HG03575 (cell line): ENCODE measurements around the gene MAP3K4.

Experiments used
- ATAC-seq: cut with Tn5 transposase; IDR thresholded peaks from one replicate; pipeline ENCODE4 v1.9.1; 2021; ENCODE audit not compliant: unreplicated experiment, insufficient number of reproducible peaks, low FRiP score; ENCODE audit errors: extremely low read depth

The MAP3K4 gene

DNA sequence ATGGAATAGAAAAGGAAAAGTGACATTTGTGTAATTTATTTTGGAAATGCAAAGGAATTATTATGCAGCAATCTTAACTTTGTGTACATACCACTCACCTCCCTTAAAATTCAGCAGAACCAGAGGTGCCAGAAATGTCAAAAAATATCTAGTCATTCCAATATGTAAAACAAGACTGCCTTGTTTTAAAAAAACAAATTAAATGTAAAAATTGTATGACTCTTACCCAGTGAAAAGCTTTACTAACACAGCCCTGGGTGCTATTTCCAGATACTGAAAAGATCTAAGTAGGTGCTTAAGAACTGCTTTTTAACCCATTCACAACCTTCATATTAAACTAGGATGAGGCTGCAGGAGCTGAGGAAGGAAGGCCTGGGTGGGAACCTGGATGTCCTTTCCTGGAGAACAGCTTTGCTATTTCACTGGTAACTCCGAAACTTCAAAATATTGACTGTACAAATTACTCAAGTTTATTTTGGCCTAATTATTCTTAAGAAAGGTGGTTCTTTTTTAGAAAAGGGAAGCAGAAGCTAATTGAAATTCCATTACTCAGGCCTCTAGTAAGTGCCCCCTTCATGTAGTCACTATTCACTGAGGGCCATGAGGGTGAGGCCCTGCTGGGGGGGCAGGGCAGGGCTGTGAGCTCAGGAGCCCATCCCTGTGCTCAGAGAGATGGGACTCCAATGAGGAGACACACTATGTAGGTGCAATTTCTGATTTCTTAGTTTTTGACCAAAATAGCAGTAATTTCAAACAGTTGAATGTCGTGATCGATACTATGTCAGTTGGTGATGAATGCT, 139.6 kb downstream of the MAP3K4 start:
- no peak for ATAC-seq

DNA sequence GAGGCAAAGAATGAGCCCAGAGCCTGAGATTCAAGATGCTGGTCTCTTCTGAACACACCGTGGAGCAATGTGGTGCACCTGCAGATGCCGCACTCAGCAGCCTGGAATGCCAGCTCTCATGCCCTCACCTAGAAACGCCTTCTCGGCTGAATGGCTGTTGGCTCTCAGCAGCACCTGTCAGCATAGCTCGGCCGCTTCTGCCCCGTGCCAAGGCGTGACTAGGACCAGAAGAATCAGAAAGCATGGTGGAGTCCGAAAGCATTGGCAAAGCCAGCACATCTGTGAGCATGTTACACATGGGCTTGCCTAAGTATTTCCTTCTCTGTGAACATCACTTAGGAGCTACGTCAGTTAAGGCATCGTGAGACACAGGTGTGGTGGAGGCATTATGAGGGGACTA, 140.8 kb downstream of the MAP3K4 start:
- no peak for ATAC-seq

DNA sequence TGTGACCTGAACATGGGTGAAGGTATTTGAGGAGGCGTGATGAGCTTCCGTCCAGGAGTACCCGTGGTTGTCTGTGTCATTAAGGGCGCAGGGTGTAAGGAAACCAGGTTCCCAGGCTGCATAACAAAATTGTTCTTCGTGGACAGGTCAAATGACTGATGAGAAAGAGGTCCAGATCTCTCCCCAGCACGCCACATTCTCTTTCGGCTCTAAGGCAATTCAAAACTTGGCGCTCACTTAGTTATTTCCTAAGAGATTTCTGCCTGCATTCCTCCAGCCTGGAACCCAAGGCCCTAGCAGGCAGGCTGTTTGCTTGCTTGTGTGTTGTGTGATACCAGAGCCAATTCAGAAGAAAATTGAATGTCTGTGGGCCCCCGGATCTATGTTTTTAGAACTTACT, 142.4 kb downstream of the MAP3K4 start:
- ATAC-seq = no peak

DNA sequence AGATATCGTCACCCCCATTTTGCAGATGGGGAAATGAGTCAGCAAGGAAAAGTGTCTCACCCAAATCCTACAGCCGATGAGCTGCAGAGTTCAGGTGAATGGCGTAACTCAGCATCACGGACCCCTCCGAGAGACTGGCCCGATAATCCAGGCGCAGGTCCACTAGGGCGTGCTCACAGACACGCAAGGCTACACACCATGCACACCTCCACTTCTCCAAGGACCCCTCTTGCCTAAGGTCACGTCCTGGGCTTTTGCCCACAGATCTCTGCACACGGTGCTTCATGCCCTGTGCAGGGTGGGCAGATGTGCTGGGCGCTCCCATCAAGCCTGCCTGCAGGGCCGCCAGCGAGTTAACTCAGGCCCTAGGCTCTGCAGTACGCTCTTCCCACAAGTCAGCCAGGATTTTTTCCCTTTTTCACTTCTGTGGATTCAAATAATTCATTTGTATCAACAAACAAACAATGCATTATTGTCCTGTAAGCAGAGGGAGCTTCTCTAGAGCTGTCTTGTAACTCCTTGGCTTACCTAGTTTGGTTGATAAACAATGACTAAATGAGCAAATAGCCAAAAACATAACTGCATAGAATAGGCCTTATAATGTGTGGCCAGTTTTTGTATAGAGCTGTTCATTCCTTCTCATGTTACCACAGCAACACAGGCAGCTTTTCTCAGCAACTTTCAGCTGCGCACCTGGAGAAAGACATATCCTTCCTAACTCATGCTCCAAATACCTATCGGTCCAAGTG, 143.2 kb downstream of the MAP3K4 start:
- ATAC-seq = no peak

DNA sequence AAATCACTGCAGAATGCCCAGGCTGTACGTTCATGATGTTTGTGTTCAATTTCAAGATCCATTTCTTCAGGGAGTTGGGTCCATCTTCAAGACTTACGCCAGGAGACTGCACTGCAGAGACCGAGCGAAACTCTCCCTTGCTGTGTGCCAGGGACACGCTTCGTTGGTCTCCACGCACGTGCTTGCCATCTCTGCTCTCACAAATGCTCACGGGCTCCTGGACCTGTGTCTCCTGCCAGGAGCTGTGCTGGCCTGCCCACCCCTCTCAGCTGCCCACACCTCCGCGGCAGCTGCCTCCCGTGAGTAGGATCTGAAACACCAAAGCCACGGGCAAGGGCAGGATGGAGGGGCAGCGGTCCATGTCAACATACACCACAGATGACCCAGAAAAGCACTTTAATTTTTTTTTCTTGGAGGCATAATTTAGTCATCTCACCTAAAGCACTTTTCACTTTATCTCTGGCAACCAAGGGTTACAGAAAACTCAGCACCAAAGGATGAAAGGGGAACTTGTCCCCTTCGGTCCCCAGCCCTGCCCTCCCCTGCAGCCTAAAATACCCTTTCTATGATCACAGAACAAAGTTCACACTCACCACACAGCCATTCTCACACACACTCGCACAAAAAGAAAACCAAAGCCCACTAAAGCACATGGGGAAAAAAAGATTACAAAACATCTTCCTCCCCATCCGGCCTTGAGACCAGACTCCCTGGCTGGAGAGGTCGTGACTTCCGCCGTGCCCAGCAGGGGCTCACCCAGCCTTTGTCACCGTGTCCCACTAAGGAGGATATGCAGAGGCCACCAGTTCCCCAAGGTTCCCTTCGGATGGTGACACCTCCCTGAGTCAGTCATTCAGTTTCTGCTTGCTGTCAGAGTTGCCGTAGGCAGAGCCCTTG, 144.4 kb downstream of the MAP3K4 start:
- no peak for ATAC-seq

GRCh38 chr6:161136655-161137054, 145.1 kb downstream of the MAP3K4 start:
- no peak for ATAC-seq

- no peak for ATAC-seq
Measured at GRCh38 chr6:161137320-161137719, 145.8 kb downstream of the MAP3K4 start.

- no peak for ATAC-seq
Measured at GRCh38 chr6:161137839-161138542, 146.4 kb downstream of the MAP3K4 start.

DNA sequence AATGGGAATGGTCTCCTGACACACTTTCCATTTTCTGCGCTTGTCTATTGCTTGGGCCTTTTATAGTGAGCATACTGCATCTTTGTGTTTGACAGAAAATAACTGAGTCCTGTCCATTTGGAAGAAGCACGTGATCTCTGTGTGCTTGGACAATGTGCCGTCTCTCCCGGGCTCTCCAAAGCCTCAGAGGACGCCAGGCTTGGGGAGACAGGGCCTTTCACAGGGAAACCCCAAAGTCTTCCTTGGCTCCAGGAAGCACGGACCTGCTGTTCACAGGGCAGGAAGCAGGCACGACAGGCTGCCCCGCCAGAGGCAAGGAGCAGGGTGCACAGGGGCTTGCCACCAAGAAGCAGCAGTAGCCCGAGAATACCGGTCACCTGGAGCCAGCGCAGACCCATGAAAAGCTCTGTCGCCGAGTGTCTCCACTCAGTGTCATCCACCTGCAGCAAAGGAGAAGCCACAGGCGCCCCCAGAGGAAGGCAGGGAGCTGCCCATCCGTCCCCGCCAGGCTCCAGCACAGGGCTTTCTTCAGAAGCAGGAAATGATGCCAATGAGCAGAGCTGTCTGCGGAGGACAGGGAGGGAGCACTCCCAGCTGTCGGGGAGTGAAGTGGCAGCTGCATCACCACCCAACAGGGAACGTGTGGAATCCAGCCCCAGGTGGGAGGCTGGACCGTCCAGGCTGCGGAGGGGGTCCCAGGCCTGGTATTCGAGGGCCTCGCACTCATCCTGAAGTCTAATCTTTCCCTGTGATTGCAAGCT, 147.2 kb downstream of the MAP3K4 start:
- no peak for ATAC-seq

- ATAC-seq = no peak
Measured at GRCh38 chr6:161139304-161139765, 147.8 kb downstream of the MAP3K4 start.

GRCh38 chr6:161139766-161140553, 148.4 kb downstream of the MAP3K4 start:
- ATAC-seq = no peak

DNA sequence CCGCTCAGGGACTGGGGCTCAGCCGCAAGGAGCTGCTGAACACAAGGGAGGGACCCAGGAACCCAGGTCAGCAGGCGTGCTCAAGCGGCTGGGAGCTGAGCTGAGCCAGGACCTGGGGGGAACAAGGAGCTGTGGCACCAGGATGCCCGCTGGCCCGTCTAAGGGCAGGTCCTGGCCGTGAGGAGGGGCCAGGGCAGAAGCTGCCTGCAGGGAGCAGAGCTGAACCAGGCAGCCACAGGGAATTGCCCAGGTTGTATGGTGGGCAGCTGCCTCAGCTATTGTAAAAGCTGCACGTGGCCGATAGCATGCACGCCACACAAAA, 148.9 kb downstream of the MAP3K4 start:
- no peak for ATAC-seq

GRCh38 chr6:161141173-161141572, 149.6 kb downstream of the MAP3K4 start:
- ATAC-seq = no peak

DNA sequence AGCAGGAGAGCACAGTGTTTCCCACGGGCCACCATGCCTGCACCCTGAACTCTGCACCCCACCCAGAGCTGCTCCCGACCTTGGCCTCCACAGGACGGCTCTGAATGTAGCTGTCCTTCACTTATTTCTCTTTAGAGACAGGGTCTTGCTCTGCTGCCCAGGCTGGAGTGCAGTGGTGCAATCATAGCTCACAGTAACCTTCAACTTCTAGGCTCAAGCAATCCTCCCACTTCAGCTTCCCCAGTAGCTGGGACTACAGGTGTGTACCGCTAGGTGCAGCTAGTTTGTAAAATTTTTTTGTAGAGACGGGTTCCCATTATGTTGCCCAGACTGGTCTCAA, 151.4 kb downstream of the MAP3K4 start:
- ATAC-seq = no peak

DNA sequence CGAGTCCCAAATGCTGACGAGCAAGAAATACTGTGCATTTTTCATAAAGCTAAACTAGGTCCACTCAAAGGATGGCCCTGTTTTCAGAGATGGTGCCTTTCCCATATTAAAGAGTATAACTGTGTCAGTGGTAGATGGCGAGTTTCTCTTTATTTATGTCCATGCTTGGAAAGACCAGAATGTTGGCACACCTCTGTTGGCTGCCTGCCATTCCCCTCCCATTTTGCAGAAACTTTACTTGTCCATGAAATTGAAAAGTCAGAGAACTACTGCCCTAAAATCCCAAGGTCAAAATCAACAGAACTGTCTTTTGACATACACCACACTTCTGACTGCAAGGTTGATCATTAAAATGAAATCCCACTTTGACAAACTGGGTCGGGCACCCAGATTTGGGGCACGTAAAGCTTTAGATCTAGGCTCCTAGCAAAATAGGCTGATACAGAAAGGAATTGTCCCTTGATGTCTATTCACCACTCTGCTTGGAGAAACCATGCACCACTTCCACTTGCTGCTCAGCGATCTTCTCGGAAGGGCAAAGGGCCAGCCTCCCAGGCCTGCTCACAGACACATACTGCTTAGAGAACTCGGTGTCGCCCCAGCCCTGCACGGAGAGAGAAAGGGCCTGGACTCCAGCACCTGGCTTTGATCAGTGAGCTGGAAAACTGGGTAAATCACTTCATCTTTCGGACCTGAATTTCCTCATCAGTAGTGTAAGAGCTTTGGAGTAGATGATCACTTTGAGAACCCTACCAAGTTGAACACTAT, 152.3 kb downstream of the MAP3K4 start:
- no peak for ATAC-seq

DNA sequence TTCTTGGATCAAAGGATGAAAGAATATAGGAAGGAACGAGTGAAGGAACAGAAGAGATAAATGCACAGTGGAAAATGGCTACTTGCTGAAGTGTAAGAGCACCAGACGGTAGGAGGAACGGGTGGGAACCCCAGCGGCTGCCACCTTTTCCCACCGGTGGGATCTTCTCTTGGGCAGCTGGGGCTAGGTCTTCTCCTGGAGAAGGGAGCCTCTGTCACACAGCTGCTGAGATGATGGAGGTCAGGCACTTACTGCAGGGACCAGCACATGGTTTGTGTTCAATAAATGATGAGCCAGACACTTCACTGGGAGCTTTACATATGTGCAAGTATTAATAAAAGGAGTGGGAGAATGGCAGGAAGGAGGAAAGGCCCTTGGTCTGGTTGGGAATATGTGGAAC, 158.6 kb downstream of the MAP3K4 start:
- no peak for ATAC-seq

GRCh38 chr6:161150566-161150965, 159.0 kb downstream of the MAP3K4 start:
- ATAC-seq = no peak
